ENCODE measurements around the gene PRKAG2.

PRKAG2 gene

GRCh38 chr7:151923097-151923876 is 46.4 kb upstream of the PRKAG2 start:
- Histone ChIP-seq H3K36me3 (no peaks in the 10 kb centered on the region), H3K27me3 (no peaks in the 10 kb centered on the region), H3K9me3 (no peaks in the 10 kb centered on the region), H3K27ac (peak overlapping the region; percentile 90), H3K4me3 (ENCODE audit: low read depth in 1 of 2, low read length in 1 of 2) (peak overlapping the region; percentile 17 to 35), H3K4me1 (ENCODE audit: control insufficient read depth in 1 of 2, insufficient read depth in 1 of 2, low read depth in 1 of 2, low read length in 1 of 2) (peaks cover 43 to 58% of the 10 kb centered on the region in 2 experiments)
- TF ChIP-seq CTCF (IDR thresholded peaks at IDR 0.05), result no peak

GRCh38 chr7:151921451-151921850 is 44.5 kb upstream of the PRKAG2 start:
- Histone ChIP-seq H3K27ac (no peak overlapping the region), H3K4me3 (ENCODE audit: low read depth in 1 of 2, low read length in 1 of 2) (no peak overlapping the region), H3K27me3 (no peaks in the 10 kb centered on the region), H3K4me1 (ENCODE audit: control insufficient read depth in 1 of 2, insufficient read depth in 1 of 2, low read depth in 1 of 2, low read length in 1 of 2) (peaks cover 41 to 58% of the 10 kb centered on the region in 2 experiments), H3K36me3 (no peaks in the 10 kb centered on the region), H3K9me3 (no peaks in the 10 kb centered on the region)
- no peak for TF ChIP-seq CTCF (IDR thresholded peaks at IDR 0.05)

- H3K27me3 ChIP-seq, result no peaks in the 10 kb centered on the region
- H3K27ac ChIP-seq, result no peak overlapping the region
- no peaks in the 10 kb centered on the region for H3K36me3 ChIP-seq
- H3K9me3 ChIP-seq, result no peaks in the 10 kb centered on the region
- peaks cover 32 to 49% of the 10 kb centered on the region in 2 experiments for H3K4me1 ChIP-seq (ENCODE audit: control insufficient read depth in 1 of 2, insufficient read depth in 1 of 2, low read depth in 1 of 2, low read length in 1 of 2)
- no peak overlapping the region for H3K4me3 ChIP-seq (ENCODE audit: low read depth in 1 of 2, low read length in 1 of 2)
- no peak for TF ChIP-seq CTCF (IDR thresholded peaks at IDR 0.05)
These were observed 43.6 kb upstream of the PRKAG2 start for GRCh38 chr7:151920488-151920887.

- Histone ChIP-seq H3K27me3 (no peaks in the 10 kb centered on the region), H3K4me1 (ENCODE audit: control insufficient read depth in 1 of 2, insufficient read depth in 1 of 2, low read depth in 1 of 2, low read length in 1 of 2) (peaks cover 26 to 40% of the 10 kb centered on the region in 2 experiments), H3K4me3 (ENCODE audit: low read depth in 1 of 2, low read length in 1 of 2) (no peak overlapping the region), H3K9me3 (no peaks in the 10 kb centered on the region), H3K36me3 (no peaks in the 10 kb centered on the region), H3K27ac (no peak overlapping the region)
- TF ChIP-seq CTCF (IDR thresholded peaks at IDR 0.05), result no peak
These were observed 42.7 kb upstream of the PRKAG2 start for GRCh38 chr7:151919595-151919994.

GRCh38 chr7:151918510-151918843 is 41.6 kb upstream of the PRKAG2 start:
- TF ChIP-seq CTCF (IDR thresholded peaks at IDR 0.05), result no peak
- Histone ChIP-seq H3K9me3 (no peaks in the 10 kb centered on the region), H3K4me3 (ENCODE audit: low read depth in 1 of 2, low read length in 1 of 2) (no peak overlapping the region), H3K4me1 (ENCODE audit: control insufficient read depth in 1 of 2, insufficient read depth in 1 of 2, low read depth in 1 of 2, low read length in 1 of 2) (peaks cover 15 to 29% of the 10 kb centered on the region in 2 experiments), H3K27ac (no peak overlapping the region), H3K27me3 (no peaks in the 10 kb centered on the region), H3K36me3 (no peaks in the 10 kb centered on the region)

Measured in neutrophil (primary cell).